SK-N-SH (cell line): ENCODE measurements around the gene SMCO2.

Experiments
- CTCF ChIP-seq: fragments of 200-600 bp; sonication (generic); IDR thresholded peaks from 2 replicates; pipeline ENCODE4 v1.6.1; 2017; ENCODE audit warnings: antibody characterized with exemption, mild to moderate bottlenecking, moderate library complexity
- EZH2phosphoT487 ChIP-seq: fragments of 200-600 bp; sonication (generic); IDR thresholded peaks from 2 replicates; pipeline ENCODE4 v1.6.1; 2017; ENCODE audit warnings: low read depth, mixed run types, mild to moderate bottlenecking, antibody characterized with exemption, moderate library complexity, borderline replicate concordance
- FOXJ3 ChIP-seq: sonication (generic); formaldehyde crosslinking; IDR thresholded peaks from 2 replicates; pipeline ENCODE4 v1.5.1; 2020; ENCODE audit warnings: mild to moderate bottlenecking, missing genetic modification reagents
- MAX ChIP-seq: IDR thresholded peaks from 2 replicates; pipeline ENCODE4 v1.4.0; 2012; ENCODE audit warnings: low read depth

- TF ChIP-seq CTCF = no peak
- TF ChIP-seq MAX = no peak
- TF ChIP-seq FOXJ3 (CRISPR knock-in tag) = no peak
- TF ChIP-seq EZH2phosphoT487 = no peak
Observed at GRCh38 chr12:27528788-27529187, 82.3 kb downstream of the SMCO2 start.
